HEK293T (cell line): ENCODE results near the gene ABR.

Experiments
- ELF4 ChIP-seq: fragments of 450-650 bp; IDR thresholded peaks from 2 replicates; pipeline ENCODE4 v1.6.1; 2017; ENCODE audit warnings: antibody characterized with exemption
- FOXM1 ChIP-seq: fragments of 450-650 bp; IDR thresholded peaks from 2 replicates; pipeline ENCODE4 v1.6.1; 2017; ENCODE audit warnings: mild to moderate bottlenecking, borderline replicate concordance
- HDGF ChIP-seq: fragments of 450-650 bp; IDR thresholded peaks from 2 replicates; pipeline ENCODE4 v1.6.1; 2017; ENCODE audit warnings: antibody characterized with exemption, borderline replicate concordance
- SP1 ChIP-seq: fragments of 450-650 bp; IDR thresholded peaks from 2 replicates; pipeline ENCODE4 v1.6.1; 2017

GRCh38 chr17:1126801-1127550 is 52.8 kb downstream of the ABR start:
- TF ChIP-seq FOXM1 (no peak), SP1 (no peak), ELF4 (no peak), HDGF (no peak)
